Measurements from ENCODE around the gene KLF2. TPM values are rescaled to one million over a fixed set of nuclear protein-coding genes. Genes with fewer than 3 reads are reported as not detected.
"Not testable (repeated sequence)": the region's sequence is repeated elsewhere in the genome, so short reads cannot be mapped to it uniquely, and the experiment has no call there.

KLF2 gene
- total RNA-seq, 2 experiments from 2014 or later = 0.94 to 1.0 TPM

GRCh38 chr19:16284505-16284904 is 40.1 kb upstream of the KLF2 start:
- ChIA-PET POLR2A (interaction anchor here (0.8 to 2.1 kb wide), 5 partner anchors 15 to 88 kb away, joined by 3 to 7 read pairs (median 4); no protein-coding TSS in a partner anchor), CTCF (interaction anchor here (1.2 to 2.1 kb wide), 5 partner anchors 36 to 134 kb away, joined by 3 to 9 read pairs (median 3); no protein-coding TSS in a partner anchor)
- Mint-ChIP-seq H3K36me3 (ENCODE audit: low read depth) (no peaks in the 10 kb centered on the region), H3K27ac (no peak overlapping the region), H3K27me3 (peaks cover 12% of the 10 kb centered on the region), H3K4me1 (ENCODE audit: low read depth) (peaks cover 34% of the 10 kb centered on the region), H3K4me3 (no peak overlapping the region), H3K9me3 (peaks cover 2% of the 10 kb centered on the region)
- no peak for TF ChIP-seq CTCF (IDR thresholded peaks at IDR 0.05)
- intact Hi-C loops (cut with micrococcal nuclease) = no loop called here
- ATAC-seq = no peak
- no peak for DNase-seq

DNA sequence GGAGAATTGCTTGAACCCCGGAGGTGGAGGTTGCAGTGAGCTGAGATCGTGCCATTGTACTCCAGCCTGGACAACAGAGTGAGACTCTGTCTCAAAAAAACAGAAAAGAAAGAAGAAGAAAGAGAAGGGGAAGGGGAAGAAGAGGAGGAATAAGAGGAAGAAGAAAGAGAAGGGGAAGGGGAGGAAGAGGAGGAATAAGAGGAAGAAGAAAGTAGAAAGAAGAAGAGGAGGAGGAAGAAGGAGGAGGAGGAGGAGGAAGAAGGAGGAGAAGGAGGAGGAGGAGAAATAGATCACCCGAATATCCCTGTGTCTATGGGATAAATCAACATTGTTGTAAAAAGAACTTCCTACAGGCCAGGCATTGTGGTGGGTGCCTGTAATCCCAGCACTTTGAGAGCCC is 39.5 kb upstream of the KLF2 start:
- CTCF ChIA-PET = interaction anchor here (2.1 kb wide), 1 partner anchor 44 kb away, joined by 6 read pairs; no protein-coding TSS in a partner anchor
- H3K27ac Mint-ChIP-seq; H3K9me3 Mint-ChIP-seq; ATAC-seq; DNase-seq; H3K36me3 Mint-ChIP-seq (ENCODE audit: low read depth); H3K4me3 Mint-ChIP-seq; intact Hi-C loops (cut with micrococcal nuclease): not testable (repeated sequence)
- H3K27me3 Mint-ChIP-seq = peaks cover 12% of the 10 kb centered on the region
- H3K4me1 Mint-ChIP-seq (ENCODE audit: low read depth) = peaks cover 30% of the 10 kb centered on the region
- POLR2A ChIA-PET = interaction anchor here (2.1 kb wide), 1 partner anchor 16 kb away, joined by 7 read pairs; no protein-coding TSS in a partner anchor

GRCh38 chr19:16285769-16286498 is 38.7 kb upstream of the KLF2 start:
- intact Hi-C loops (cut with micrococcal nuclease) = no loop called here
- Mint-ChIP-seq H3K27ac (no peak overlapping the region), H3K9me3 (peaks cover 2% of the 10 kb centered on the region), H3K27me3 (peaks cover 12% of the 10 kb centered on the region), H3K36me3 (ENCODE audit: low read depth) (no peaks in the 10 kb centered on the region), H3K4me3 (no peak overlapping the region), H3K4me1 (ENCODE audit: low read depth) (peaks cover 30% of the 10 kb centered on the region)
- DNase-seq (no peak), ATAC-seq (no peak)
- ChIA-PET POLR2A (interaction anchor here (2.1 kb wide), 1 partner anchor 17 kb away, joined by 7 read pairs; no protein-coding TSS in a partner anchor), CTCF (no interaction called here)
- no peak for TF ChIP-seq CTCF (IDR thresholded peaks at IDR 0.05)

DNA sequence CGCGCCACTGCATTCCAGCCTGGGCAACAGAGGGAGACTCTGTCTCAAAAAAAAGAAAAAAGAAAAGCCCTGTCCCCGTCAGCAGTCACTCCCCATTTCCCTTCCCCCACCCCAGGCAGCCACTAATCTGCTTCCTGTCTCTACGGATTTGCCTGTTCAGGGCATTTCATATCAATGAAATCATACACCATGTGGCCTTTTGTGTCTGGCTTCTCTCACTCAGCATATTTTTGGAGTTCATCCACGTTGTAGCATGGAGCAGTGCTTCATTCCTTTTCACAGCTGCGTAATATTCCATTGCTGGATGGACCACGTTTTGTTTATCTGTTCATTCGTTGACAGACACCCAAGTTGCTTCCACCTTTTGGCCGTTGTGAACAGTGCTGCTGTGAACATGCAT is 36.1 kb upstream of the KLF2 start:
- no peak for ATAC-seq
- peaks cover 12% of the 10 kb centered on the region for H3K27me3 Mint-ChIP-seq
- intact Hi-C loops (cut with micrococcal nuclease) = no loop called here
- TF ChIP-seq CTCF (IDR thresholded peaks at IDR 0.05) = no peak
- H3K4me3 Mint-ChIP-seq = no peak overlapping the region
- H3K36me3 Mint-ChIP-seq (ENCODE audit: low read depth) = no peaks in the 10 kb centered on the region
- H3K4me1 Mint-ChIP-seq (ENCODE audit: low read depth) = peaks cover 21% of the 10 kb centered on the region
- DNase-seq = no peak
- ChIA-PET POLR2A (interaction anchor here (1.1 kb wide), 1 partner anchor 79 kb away, joined by 3 read pairs; no protein-coding TSS in a partner anchor), CTCF (interaction anchor here (0.9 to 1.2 kb wide), 2 partner anchors 39 to 94 kb away, joined by 3 to 4 read pairs; no protein-coding TSS in a partner anchor)
- H3K27ac Mint-ChIP-seq = no peak overlapping the region
- peaks cover 2% of the 10 kb centered on the region for H3K9me3 Mint-ChIP-seq

- Mint-ChIP-seq H3K4me3 (no peak overlapping the region), H3K4me1 (ENCODE audit: low read depth) (peaks cover 10% of the 10 kb centered on the region), H3K36me3 (ENCODE audit: low read depth) (no peaks in the 10 kb centered on the region), H3K27me3 (peaks cover 10% of the 10 kb centered on the region), H3K27ac (no peak overlapping the region), H3K9me3 (peaks cover 2% of the 10 kb centered on the region)
- ChIA-PET POLR2A (no interaction called here), CTCF (interaction anchor here (0.9 to 1.2 kb wide), 2 partner anchors 38 to 93 kb away, joined by 3 to 4 read pairs; no protein-coding TSS in a partner anchor)
- TF ChIP-seq CTCF (IDR thresholded peaks at IDR 0.05) = no peak
- intact Hi-C loops (cut with micrococcal nuclease) = no loop called here
- DNase-seq (no peak), ATAC-seq (no peak)
Observed at GRCh38 chr19:16289594-16289993, 35.0 kb upstream of the KLF2 start.
